Vagina (tissue), 2 donors: ENCODE measurements around the gene CTBP1. TPM values are rescaled to one million over a fixed set of nuclear protein-coding genes. Genes with fewer than 3 reads are reported as not detected.

ENCODE experiments used
- DNase-seq, 2 donors: peaks; one replicate each; pipeline ENCODE4 v3.0.0-alpha.2; 2017; ENCODE audit errors: extremely low spot score in 2 of 2
- H3K27ac ChIP-seq: fragments of 200-600 bp; sonication (generic); one replicate; pipeline ENCODE4 v1.5.1; 2019
- H3K27me3 ChIP-seq: fragments of 200-600 bp; sonication (generic); one replicate; pipeline ENCODE4 v1.5.1; 2019
- H3K36me3 ChIP-seq, 2 donors: fragments of 200-600 bp; sonication (generic); one replicate each; pipeline ENCODE4 v1.5.1; 2017 to 2019
- H3K4me1 ChIP-seq: fragments of 200-600 bp; sonication (generic); one replicate; pipeline ENCODE4 v1.5.1; 2019
- H3K4me3 ChIP-seq, 2 donors: fragments of 200-600 bp; sonication (generic); 1 replicate in 1 of 2; 2 replicates in 1 of 2; pipeline ENCODE4 v1.5.1; 2016 to 2019
- H3K9me3 ChIP-seq: fragments of 200-600 bp; sonication (generic); one replicate; pipeline ENCODE4 v1.5.1; 2019
- POLR2A ChIP-seq, 2 donors: fragments of 450-650 bp; IDR thresholded peaks; one replicate each; pipeline ENCODE4 v1.6.1; 2017; ENCODE audit warnings: antibody characterized with exemption in 2 of 2, mild to moderate bottlenecking in 2 of 2, moderate library complexity in 2 of 2
- POLR2AphosphoS5 ChIP-seq, 2 donors: sonication (generic); formaldehyde crosslinking; IDR thresholded peaks; one replicate each; pipeline ENCODE4 v1.9.0; 2017; ENCODE audit warnings: antibody characterized with exemption in 2 of 2, mild to moderate bottlenecking in 2 of 2, low read depth in 1 of 2; ENCODE audit not compliant: insufficient read depth in 1 of 2
- intact Hi-C: fragments of 100-400 bp; cut with DNase I; formaldehyde crosslinking; loops from one replicate; pipeline ENCODE4 v1.15.1; 2023
- total RNA-seq: library from RNA; depleted of rRNA; stranded (reverse); fragments of >200 nt; gene quantifications from one replicate; pipeline ENCODE4 v1.2.3, GENCODE V29; 2016
- TF ChIP-seq, protein P1 (sequence below), 3 experiments: fragments of 450-650 bp in 2 of 3; fragments of 200-600 bp in 1 of 3; sonication (generic) in 1 of 3; IDR thresholded peaks; one replicate each; pipeline ENCODE4 v1.5.1; 2017 to 2019; ENCODE audit warnings: antibody characterized with exemption in 3 of 3, mild to moderate bottlenecking in 2 of 3, moderate library complexity in 2 of 3

Gene CTBP1
- total RNA-seq, 1 donor from 2014 or later: 93.1 TPM

DNA sequence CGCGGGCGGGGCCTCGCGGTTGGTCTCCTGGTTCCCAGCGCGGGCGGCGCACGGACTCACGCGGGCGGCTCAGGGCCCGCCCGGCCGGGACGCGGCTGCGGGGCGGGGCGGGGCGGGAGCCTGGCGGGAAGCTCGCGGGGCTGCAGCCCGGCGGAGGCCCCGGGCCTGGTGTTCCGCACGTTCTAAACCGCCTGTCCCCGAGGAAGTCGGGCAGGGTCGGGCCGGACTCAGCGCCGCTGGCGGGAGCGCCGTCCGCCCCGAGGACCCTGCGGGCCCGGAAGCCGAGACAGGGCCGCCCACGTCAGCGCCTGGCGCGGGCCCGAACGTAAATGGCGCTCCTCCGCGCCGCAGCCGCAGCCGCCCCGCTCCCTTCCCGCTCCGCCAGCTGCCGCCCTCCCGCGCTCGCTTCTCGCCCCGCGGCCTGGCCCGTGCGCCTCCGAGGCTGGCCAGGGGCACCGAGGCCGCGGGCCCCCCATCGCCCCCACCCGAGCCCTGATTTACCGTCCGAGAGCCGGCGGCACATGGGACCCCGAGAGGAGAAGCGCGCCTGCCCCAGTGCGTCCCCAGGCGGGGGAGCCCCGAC is 309 bp upstream of the CTBP1 start:
- intact Hi-C loops: loop anchor here (5.0 kb wide), 2 partner anchors 42 to 82 kb away; no protein-coding TSS in a partner anchor
- Histone ChIP-seq H3K36me3 (no peaks in the 10 kb centered on the region), H3K4me1 (peaks cover 67% of the 10 kb centered on the region), H3K27ac (peak overlapping the region; percentile 93), H3K4me3 (peak overlapping the region; percentile 57 to 92), H3K9me3 (no peaks in the 10 kb centered on the region), H3K27me3 (no peaks in the 10 kb centered on the region)
- peak in 1 of 2 donors; percentile 80 for DNase-seq
- TF ChIP-seq POLR2AphosphoS5 (IDR thresholded peaks at IDR 0.05; ENCODE audit: insufficient read depth in 1 of 2, low read depth in 1 of 2) (no peak), POLR2A (IDR thresholded peaks at IDR 0.05) (peak in 1 of 2 donors; percentile 44)

DNA sequence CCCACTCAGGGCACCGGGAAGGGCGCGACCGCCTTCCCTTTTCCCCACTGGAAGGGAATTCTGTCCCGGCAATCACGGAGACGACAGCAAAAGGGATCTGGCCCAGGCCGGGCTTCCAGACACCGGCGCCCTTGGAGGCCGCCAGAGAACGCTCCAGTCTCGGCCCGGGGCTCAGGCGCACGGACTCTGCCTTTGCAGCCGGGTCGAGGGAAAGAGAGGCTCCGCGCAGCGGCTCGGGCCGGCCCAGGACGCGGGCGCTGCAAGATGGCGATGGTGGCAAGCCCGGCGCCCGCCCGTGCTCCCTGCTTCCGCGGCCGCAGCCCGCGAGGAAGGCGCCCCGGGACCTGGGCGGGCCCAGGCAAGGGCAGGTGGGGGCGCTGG is 1.1 kb downstream of the CTBP1 start:
- Histone ChIP-seq H3K4me1 (peaks cover 79% of the 10 kb centered on the region), H3K27ac (peak overlapping the region; percentile 91), H3K9me3 (no peaks in the 10 kb centered on the region), H3K4me3 (peak overlapping the region; percentile 64 to 89), H3K27me3 (no peaks in the 10 kb centered on the region), H3K36me3 (no peaks in the 10 kb centered on the region)
- intact Hi-C loops: loop anchor here (1.0 to 5.0 kb wide), 3 partner anchors 41 to 99 kb away; partner anchors contain the start of gene UVSSA
- TF ChIP-seq, protein P1, sequence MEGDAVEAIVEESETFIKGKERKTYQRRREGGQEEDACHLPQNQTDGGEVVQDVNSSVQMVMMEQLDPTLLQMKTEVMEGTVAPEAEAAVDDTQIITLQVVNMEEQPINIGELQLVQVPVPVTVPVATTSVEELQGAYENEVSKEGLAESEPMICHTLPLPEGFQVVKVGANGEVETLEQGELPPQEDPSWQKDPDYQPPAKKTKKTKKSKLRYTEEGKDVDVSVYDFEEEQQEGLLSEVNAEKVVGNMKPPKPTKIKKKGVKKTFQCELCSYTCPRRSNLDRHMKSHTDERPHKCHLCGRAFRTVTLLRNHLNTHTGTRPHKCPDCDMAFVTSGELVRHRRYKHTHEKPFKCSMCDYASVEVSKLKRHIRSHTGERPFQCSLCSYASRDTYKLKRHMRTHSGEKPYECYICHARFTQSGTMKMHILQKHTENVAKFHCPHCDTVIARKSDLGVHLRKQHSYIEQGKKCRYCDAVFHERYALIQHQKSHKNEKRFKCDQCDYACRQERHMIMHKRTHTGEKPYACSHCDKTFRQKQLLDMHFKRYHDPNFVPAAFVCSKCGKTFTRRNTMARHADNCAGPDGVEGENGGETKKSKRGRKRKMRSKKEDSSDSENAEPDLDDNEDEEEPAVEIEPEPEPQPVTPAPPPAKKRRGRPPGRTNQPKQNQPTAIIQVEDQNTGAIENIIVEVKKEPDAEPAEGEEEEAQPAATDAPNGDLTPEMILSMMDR (IDR thresholded peaks at IDR 0.05): no peak
- no peak for TF ChIP-seq POLR2A (IDR thresholded peaks at IDR 0.05)
- TF ChIP-seq POLR2AphosphoS5 (IDR thresholded peaks at IDR 0.05; ENCODE audit: insufficient read depth in 1 of 2, low read depth in 1 of 2): no peak
- peak in 1 of 2 donors; percentile 85 for DNase-seq

DNA sequence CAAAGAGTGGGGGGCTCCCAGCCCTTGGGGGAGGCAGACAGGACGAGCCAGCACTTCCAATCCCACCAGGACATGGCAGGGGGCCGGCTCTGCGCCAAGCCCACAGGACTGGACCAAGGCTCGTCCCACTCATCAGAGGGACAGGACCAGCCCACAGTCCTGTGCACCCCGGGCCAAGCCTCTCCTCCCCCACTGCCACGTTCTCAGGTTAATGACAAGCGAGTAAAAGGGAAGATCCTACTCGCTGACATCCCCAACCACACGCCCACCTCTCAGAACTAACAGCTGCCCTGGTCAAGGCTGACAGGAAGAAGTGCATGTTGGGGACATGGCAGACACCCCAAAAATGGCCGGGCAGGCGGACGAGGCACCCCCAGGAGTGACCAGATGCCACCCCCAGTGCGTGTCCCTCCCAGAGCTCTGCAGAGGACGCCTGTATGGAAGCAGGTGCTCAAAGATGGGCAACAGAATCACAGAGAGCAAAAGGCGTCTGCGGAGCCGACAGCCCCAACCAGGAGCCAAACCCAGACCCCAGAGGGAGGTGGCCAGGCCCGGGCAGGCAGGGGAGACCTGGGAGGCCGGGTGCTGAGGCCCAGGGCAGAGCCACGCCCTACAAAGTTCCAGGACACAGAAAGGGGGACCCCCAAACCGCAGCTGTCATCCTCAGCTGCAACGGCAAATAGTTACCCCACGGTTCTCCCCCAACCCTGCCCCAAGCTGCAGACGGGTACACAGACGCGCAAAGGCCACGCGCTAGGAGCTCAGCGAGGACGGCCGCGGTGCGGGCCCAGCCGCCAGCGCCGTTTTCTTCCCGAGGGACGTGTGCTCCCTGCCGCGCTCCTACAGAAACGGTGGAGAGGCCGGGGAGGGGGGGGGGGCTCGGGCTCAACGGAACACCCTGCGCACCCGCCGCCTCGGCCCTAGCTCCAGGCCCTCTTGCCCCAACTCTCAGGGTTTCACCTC is 1.7 kb downstream of the CTBP1 start:
- DNase-seq: peak in 1 of 2 donors; percentile 89
- peak overlapping the region; percentile 64 to 89 for H3K4me3 ChIP-seq
- intact Hi-C loops: loop anchor here (5.0 kb wide), 2 partner anchors 40 to 80 kb away; no protein-coding TSS in a partner anchor
- H3K9me3 ChIP-seq: no peaks in the 10 kb centered on the region
- peak overlapping the region; percentile 91 for H3K27ac ChIP-seq
- no peaks in the 10 kb centered on the region for H3K36me3 ChIP-seq
- TF ChIP-seq POLR2A (IDR thresholded peaks at IDR 0.05): no peak
- TF ChIP-seq, protein P1 (IDR thresholded peaks at IDR 0.05): no peak
- TF ChIP-seq POLR2AphosphoS5 (IDR thresholded peaks at IDR 0.05; ENCODE audit: insufficient read depth in 1 of 2, low read depth in 1 of 2): no peak
- H3K4me1 ChIP-seq: peaks cover 82% of the 10 kb centered on the region
- H3K27me3 ChIP-seq: no peaks in the 10 kb centered on the region

DNA sequence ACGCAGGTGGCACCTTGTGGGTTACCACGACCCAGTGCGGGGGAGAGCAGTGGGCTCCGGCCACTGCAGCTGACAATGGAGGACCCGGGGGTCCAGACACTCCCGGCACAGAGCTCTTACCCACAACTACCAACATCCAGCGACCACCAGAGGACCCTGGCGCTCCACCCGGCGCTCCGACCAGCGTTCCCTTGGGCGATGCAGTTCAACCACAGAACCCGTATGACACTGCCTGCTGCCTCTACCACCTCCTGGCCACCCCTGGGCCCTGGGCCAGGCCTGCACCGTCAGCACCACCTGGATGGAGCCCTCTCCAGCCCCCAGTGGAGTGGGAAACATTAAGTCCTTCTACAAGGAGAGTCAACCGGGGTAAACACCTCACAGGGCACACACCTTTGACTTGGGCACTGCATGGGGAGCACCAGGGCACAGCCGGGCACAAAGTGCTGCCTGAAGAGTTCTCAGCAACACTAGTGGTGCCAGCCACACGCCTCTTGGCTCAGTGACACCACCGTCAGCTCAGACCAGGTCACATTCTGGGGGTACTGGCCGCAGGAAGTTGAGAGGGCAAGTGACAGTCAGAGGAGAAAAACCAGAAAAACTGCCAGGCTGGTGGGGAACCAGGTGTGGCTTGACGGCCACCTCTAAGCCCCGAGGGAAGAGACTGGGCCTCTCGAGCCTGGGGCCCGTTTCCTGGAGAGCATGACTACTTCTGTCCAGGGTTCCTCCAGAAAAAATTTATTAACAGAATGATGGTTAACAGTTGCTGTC is 2.6 kb downstream of the CTBP1 start:
- Histone ChIP-seq H3K9me3 (no peaks in the 10 kb centered on the region), H3K4me1 (peaks cover 81% of the 10 kb centered on the region), H3K36me3 (no peaks in the 10 kb centered on the region), H3K27me3 (no peaks in the 10 kb centered on the region), H3K4me3 (peak overlapping the region; percentile 64 to 89), H3K27ac (peak overlapping the region; percentile 91)
- peak in 1 of 2 donors; percentile 86 for DNase-seq
- intact Hi-C loops: loop anchor here (5.0 kb wide), 2 partner anchors 39 to 79 kb away; no protein-coding TSS in a partner anchor
- TF ChIP-seq POLR2A (IDR thresholded peaks at IDR 0.05) (no peak), POLR2AphosphoS5 (IDR thresholded peaks at IDR 0.05; ENCODE audit: insufficient read depth in 1 of 2, low read depth in 1 of 2) (no peak)
- TF ChIP-seq, protein P1 (IDR thresholded peaks at IDR 0.05): no peak
